ENCODE measurements around the gene ZBTB5.
"Not testable (repeated sequence)": the region's sequence is repeated elsewhere in the genome, so short reads cannot be mapped to it uniquely, and the experiment has no call there.

ZBTB5 gene

DNA sequence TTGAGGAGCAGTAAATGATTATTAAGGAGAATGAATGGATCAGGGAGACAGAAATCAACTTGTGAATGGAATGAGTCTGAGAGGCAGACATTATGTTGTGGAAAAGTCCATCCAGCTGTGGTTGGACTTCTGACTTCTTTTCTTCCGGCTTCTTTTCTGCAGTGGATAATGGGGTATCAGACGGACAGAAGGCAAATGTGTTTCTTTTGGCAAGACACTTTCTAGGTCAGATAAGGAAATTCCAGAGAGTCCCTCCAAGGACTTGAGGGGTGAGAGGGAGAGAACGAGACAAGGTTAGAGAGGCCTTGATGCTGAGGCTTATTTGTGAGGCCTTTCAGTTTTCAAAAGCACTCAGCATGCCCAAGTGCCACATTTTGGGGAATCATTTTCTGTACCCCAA is 59.9 kb downstream of the ZBTB5 start:
- Histone ChIP-seq H3K36me3 (ENCODE audit: control insufficient read depth, insufficient read depth, low read length) (no peaks in the 10 kb centered on the region), H3K9me3 (ENCODE audit: control insufficient read depth, low read length) (no peaks in the 10 kb centered on the region), H3K4me3 (ENCODE audit: low read length) (no peak overlapping the region), H3K27me3 (ENCODE audit: control insufficient read depth, insufficient read depth, low read length) (no peaks in the 10 kb centered on the region), H3K4me1 (ENCODE audit: control insufficient read depth, insufficient read depth, low read length) (no peaks in the 10 kb centered on the region), H3K9ac (ENCODE audit: low read length) (no peak overlapping the region)

DNA sequence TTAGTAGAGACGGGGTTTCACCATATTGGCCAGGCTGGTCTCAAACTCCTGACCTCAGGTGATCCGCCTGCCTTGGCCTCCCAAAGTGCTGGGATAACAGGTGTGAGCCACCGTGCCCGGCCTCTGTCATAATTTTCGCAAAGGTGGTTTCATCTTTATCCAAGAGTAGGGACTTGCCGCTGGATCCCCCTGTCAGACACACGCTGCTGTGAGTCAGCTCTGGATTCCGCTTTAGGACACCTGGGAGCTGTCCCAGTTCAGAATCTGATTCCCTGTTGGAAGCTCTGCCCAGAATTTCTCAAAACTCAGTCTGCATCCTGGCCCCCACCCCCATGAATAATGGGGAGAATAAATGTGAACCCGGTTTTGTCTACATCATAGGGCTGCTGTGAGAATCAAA is 60.7 kb downstream of the ZBTB5 start:
- H3K36me3 ChIP-seq (ENCODE audit: control insufficient read depth, insufficient read depth, low read length): no peaks in the 10 kb centered on the region
- H3K4me3 ChIP-seq (ENCODE audit: low read length): no peak overlapping the region
- no peak overlapping the region for H3K9ac ChIP-seq (ENCODE audit: low read length)
- no peaks in the 10 kb centered on the region for H3K9me3 ChIP-seq (ENCODE audit: control insufficient read depth, low read length)
- no peaks in the 10 kb centered on the region for H3K27me3 ChIP-seq (ENCODE audit: control insufficient read depth, insufficient read depth, low read length)
- H3K4me1 ChIP-seq (ENCODE audit: control insufficient read depth, insufficient read depth, low read length): no peaks in the 10 kb centered on the region

DNA sequence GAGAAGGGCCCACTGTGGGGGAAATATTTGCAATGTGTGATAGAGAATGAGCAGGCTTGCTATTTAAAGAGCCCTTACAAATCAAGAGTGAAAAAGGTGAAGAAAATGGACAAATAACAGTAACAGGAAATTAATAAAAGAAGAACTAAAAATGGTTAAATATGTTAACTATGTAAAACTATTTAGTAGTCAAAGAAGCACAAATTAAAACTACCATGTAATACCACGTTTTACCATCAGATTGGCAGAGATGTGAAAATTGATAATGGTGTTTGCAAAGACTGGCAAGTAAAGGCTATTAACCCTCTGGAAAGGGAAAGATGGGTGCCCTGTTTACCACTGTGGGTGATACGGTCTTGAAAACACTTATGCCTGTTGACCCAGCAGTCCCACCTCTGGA is 65.9 kb downstream of the ZBTB5 start:
- no peaks in the 10 kb centered on the region for H3K9me3 ChIP-seq (ENCODE audit: control insufficient read depth, low read length)
- H3K9ac ChIP-seq (ENCODE audit: low read length): no peak overlapping the region

DNA sequence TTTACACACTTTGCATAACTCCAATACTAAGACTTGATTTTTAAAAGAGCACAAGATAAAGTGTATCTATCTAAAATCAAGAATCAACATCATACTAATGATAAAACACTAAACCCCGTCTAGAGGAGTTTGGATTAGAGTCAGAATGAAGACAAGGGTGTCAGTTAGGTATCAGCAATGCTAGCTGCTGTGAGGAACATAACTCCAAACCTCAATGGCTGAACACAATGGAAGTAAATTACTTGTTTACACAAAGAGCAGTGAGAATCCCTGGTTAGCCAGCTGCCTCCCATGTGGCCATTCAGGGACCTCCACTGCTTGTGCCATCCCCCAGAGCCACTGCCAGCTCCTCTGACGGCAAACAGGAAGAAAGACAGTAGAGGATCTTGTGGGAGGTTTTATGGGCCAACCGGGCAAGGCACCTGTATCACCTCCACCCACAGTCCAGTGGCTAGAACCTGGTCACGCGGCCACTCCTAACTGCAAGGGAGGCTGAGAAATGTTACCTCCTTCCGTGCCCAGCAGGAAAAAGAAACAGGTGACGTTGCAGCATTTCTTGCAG is 66.7 kb downstream of the ZBTB5 start:
- H3K4me3 ChIP-seq (ENCODE audit: low read length): no peak overlapping the region
- no peaks in the 10 kb centered on the region for H3K27me3 ChIP-seq (ENCODE audit: control insufficient read depth, insufficient read depth, low read length)
- H3K9ac ChIP-seq (ENCODE audit: low read length): no peak overlapping the region
- H3K36me3 ChIP-seq (ENCODE audit: control insufficient read depth, insufficient read depth, low read length): no peaks in the 10 kb centered on the region
- H3K9me3 ChIP-seq (ENCODE audit: control insufficient read depth, low read length): no peaks in the 10 kb centered on the region
- no peaks in the 10 kb centered on the region for H3K4me1 ChIP-seq (ENCODE audit: control insufficient read depth, insufficient read depth, low read length)

More for the DNA sequence above, 65.9 kb downstream of the ZBTB5 start:
- Histone ChIP-seq H3K27me3 (ENCODE audit: control insufficient read depth, insufficient read depth, low read length) (no peaks in the 10 kb centered on the region), H3K36me3 (ENCODE audit: control insufficient read depth, insufficient read depth, low read length) (no peaks in the 10 kb centered on the region), H3K4me3 (ENCODE audit: low read length) (no peak overlapping the region), H3K4me1 (ENCODE audit: control insufficient read depth, insufficient read depth, low read length) (no peaks in the 10 kb centered on the region)

DNA sequence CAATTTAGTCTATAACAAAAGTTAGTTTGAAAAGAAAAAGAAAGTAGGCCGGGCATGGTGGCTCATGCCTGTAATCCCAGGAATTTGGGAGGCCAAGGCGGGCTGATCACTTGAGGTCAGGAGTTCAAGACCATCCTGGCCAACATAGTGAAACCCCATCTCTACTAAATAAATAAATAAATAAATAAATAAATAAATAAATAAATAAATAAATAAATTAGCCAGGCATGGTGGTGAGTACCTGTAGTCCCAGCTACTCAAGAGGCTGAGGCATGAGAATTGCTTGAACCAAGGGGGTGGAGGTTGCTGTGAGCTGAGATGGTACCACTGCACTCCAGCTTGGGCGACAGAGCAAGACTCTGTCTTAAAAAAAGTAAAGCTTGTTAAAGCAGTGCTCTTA is 67.3 kb downstream of the ZBTB5 start:
- not testable (repeated sequence) for H3K36me3 ChIP-seq (ENCODE audit: control insufficient read depth, insufficient read depth, low read length); H3K9me3 ChIP-seq (ENCODE audit: control insufficient read depth, low read length); H3K9ac ChIP-seq (ENCODE audit: low read length); H3K27me3 ChIP-seq (ENCODE audit: control insufficient read depth, insufficient read depth, low read length); H3K4me1 ChIP-seq (ENCODE audit: control insufficient read depth, insufficient read depth, low read length); H3K4me3 ChIP-seq (ENCODE audit: low read length)

DNA sequence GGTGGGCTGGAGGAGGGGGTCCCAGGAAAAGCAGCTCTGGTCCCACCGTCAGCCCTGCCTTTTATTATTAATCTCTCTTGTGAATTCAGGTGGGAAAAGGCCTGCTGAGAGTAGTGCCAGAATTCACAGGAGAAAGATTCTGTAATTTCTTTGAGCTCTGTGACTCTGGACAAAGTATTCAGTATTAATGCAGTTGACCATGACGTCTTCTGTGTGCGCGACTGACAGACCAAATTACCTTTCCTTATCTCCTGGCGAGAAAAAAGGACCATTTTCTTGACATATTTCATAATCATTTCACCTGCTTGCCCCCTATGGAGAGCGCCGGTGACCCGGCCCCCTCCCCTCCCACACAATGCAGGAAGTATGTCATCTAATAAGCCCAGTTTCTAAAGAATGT is 69.6 kb downstream of the ZBTB5 start:
- H3K9me3 ChIP-seq (ENCODE audit: control insufficient read depth, low read length): no peaks in the 10 kb centered on the region
- no peaks in the 10 kb centered on the region for H3K27me3 ChIP-seq (ENCODE audit: control insufficient read depth, insufficient read depth, low read length)
- no peaks in the 10 kb centered on the region for H3K36me3 ChIP-seq (ENCODE audit: control insufficient read depth, insufficient read depth, low read length)
- no peak overlapping the region for H3K4me3 ChIP-seq (ENCODE audit: low read length)
- no peaks in the 10 kb centered on the region for H3K4me1 ChIP-seq (ENCODE audit: control insufficient read depth, insufficient read depth, low read length)
- H3K9ac ChIP-seq (ENCODE audit: low read length): no peak overlapping the region

DNA sequence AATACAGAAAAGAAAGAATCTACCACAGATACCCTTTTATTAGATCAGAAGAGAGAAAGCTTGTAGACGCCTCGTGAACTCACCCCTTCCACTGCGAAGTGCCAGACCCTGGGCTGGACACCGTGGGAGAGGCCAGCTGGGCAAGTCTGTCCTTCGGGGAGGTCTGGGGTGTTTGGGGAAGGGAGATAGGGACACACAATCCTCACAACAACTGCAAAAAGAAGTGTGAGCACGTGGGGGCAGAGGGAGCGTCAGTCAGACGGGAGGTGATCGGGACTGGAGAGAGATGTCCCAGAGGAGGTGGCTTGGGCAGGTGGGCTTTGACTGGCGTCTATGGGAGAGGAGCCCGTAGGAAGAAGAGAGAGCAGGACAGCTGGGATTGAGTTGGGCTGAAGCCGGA is 70.0 kb downstream of the ZBTB5 start:
- Histone ChIP-seq H3K27me3 (ENCODE audit: control insufficient read depth, insufficient read depth, low read length) (no peaks in the 10 kb centered on the region), H3K4me1 (ENCODE audit: control insufficient read depth, insufficient read depth, low read length) (no peaks in the 10 kb centered on the region), H3K36me3 (ENCODE audit: control insufficient read depth, insufficient read depth, low read length) (no peaks in the 10 kb centered on the region), H3K9ac (ENCODE audit: low read length) (no peak overlapping the region), H3K4me3 (ENCODE audit: low read length) (no peak overlapping the region), H3K9me3 (ENCODE audit: control insufficient read depth, low read length) (no peaks in the 10 kb centered on the region)

DNA sequence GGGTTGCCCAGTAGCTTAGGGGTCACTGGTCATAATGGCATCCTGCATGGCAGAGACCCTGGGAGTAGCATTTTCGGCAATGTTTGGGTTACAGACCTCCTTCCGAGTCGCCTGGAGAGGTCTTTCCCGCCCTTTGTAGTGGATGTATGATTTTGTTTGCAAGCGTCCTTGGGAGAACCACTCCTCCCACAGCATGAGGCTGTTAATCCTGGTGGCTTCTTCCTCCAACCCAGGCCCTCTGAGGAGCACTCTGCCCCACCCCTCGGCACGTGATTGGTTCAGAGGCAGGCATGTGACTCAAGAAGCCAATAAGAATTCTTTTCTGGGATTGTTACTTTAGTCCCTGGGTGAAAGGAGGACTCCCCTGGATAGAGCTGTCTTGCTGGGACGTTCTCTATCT is 73.0 kb downstream of the ZBTB5 start:
- Histone ChIP-seq H3K27me3 (ENCODE audit: control insufficient read depth, insufficient read depth, low read length) (no peaks in the 10 kb centered on the region), H3K4me3 (ENCODE audit: low read length) (no peak overlapping the region), H3K9me3 (ENCODE audit: control insufficient read depth, low read length) (no peaks in the 10 kb centered on the region), H3K36me3 (ENCODE audit: control insufficient read depth, insufficient read depth, low read length) (no peaks in the 10 kb centered on the region), H3K9ac (ENCODE audit: low read length) (no peak overlapping the region), H3K4me1 (ENCODE audit: control insufficient read depth, insufficient read depth, low read length) (no peaks in the 10 kb centered on the region)

DNA sequence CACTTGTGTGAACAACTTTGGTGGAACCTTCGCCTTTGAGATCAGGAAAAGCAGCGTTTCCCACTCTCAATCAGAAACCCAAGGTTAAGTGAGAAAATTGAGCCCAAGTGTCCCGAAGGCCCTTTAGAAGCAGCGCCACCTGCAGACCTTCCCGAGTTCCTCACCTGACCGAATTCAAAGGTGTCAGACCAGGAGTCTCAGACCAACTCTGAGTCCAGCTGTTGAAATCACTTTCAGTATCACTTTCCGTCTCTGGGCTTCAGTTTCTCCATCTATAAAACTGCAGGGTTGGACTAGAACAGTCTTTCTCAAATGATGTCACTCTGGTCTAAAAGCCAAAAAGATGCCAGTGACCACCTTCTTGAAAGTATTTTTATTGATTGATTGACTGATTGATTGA is 74.5 kb downstream of the ZBTB5 start:
- no peak overlapping the region for H3K9ac ChIP-seq (ENCODE audit: low read length)
- no peaks in the 10 kb centered on the region for H3K27me3 ChIP-seq (ENCODE audit: control insufficient read depth, insufficient read depth, low read length)
- no peak overlapping the region for H3K4me3 ChIP-seq (ENCODE audit: low read length)
- no peaks in the 10 kb centered on the region for H3K9me3 ChIP-seq (ENCODE audit: control insufficient read depth, low read length)
- no peaks in the 10 kb centered on the region for H3K36me3 ChIP-seq (ENCODE audit: control insufficient read depth, insufficient read depth, low read length)
- H3K4me1 ChIP-seq (ENCODE audit: control insufficient read depth, insufficient read depth, low read length): no peaks in the 10 kb centered on the region
